ENCODE results near the gene TRPV2.

DNA sequence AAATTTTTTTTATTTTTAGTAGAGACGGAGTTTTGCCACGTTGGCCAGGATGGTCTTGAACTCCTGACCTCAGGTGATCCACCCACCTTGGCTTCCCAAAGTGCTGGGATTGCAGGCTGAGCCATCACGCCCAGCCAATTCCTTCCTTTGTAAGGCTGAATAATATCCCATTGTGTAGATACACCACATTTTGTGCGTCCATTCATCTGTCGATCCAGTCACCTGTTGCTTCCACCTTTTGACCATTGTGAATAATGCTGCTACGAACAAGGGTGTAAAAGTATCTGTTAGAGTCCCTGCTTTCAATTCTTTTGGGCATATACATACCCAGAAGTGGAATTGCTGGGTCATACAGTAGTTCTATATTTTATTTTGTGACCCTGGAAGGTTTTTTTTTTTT is 15.3 kb downstream of the TRPV2 start:
- TF ChIP-seq CTCF (IDR thresholded peaks at IDR 0.05) (no peak), EP300 (IDR thresholded peaks at IDR 0.05) (no peak)
